ENCODE data around the gene SAP25. TPM values are rescaled to one million over a fixed set of nuclear protein-coding genes. Genes with fewer than 3 reads are reported as not detected.
"Not testable (repeated sequence)": the region's sequence is repeated elsewhere in the genome, so short reads cannot be mapped to it uniquely, and the experiment has no call there.

The SAP25 gene
- total RNA-seq, 1 experiment from 2014 or later, result 2.0 TPM

DNA sequence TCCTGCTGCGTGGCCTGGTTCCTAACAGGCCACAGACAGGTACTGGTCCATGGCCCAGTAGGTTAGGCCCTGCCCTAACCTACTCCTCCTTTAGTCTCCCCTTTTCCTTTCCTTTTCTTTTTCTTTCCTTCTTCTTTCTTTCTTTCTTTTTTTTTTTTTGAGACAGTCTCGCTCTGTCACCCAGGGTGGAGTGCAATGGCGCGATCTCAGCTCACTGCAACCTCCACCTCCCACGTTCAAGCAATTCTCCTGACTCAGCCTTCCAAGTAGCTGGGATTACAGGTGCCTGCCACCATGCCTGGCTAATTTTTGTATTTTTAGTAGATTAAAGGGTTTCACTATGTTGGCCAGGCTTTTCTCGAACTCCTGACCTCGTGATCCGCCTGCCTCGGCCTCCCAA is 37.7 kb downstream of the SAP25 start:
- CTCF ChIA-PET, result interaction anchor here (1.0 kb wide), 1 partner anchor 23 kb away, joined by 3 read pairs; no protein-coding TSS in a partner anchor
- H3K9me3 ChIP-seq; DNase-seq; H3K4me3 ChIP-seq (ENCODE audit: low read depth, low read length); H3K4me1 Mint-ChIP-seq (ENCODE audit: low read depth, unreplicated experiment); H3K4me3 Mint-ChIP-seq (ENCODE audit: unreplicated experiment); H3K36me3 ChIP-seq (ENCODE audit: control insufficient read depth, insufficient read depth, low read length); BruUV-seq (replicated peaks); H3K9me3 Mint-ChIP-seq (ENCODE audit: unreplicated experiment); H3K27me3 Mint-ChIP-seq (ENCODE audit: insufficient read depth, unreplicated experiment); intact Hi-C loops (cut with micrococcal nuclease; ENCODE audit: unreplicated experiment); H3K27me3 ChIP-seq (replicated peaks; ENCODE audit: control insufficient read depth, insufficient read depth, low read length): not testable (repeated sequence)
- POLR2A ChIA-PET, result interaction anchor here (0.6 kb wide), 1 partner anchor 81 kb away, joined by 3 read pairs; no protein-coding TSS in a partner anchor
- H3K4me1 ChIP-seq, result peaks cover 17% of the 10 kb centered on the region
- peak overlapping the region; percentile 67 for H3K27ac Mint-ChIP-seq (ENCODE audit: unreplicated experiment)
- peaks cover 16% of the 10 kb centered on the region for H3K36me3 Mint-ChIP-seq (ENCODE audit: insufficient read depth, unreplicated experiment)

DNA sequence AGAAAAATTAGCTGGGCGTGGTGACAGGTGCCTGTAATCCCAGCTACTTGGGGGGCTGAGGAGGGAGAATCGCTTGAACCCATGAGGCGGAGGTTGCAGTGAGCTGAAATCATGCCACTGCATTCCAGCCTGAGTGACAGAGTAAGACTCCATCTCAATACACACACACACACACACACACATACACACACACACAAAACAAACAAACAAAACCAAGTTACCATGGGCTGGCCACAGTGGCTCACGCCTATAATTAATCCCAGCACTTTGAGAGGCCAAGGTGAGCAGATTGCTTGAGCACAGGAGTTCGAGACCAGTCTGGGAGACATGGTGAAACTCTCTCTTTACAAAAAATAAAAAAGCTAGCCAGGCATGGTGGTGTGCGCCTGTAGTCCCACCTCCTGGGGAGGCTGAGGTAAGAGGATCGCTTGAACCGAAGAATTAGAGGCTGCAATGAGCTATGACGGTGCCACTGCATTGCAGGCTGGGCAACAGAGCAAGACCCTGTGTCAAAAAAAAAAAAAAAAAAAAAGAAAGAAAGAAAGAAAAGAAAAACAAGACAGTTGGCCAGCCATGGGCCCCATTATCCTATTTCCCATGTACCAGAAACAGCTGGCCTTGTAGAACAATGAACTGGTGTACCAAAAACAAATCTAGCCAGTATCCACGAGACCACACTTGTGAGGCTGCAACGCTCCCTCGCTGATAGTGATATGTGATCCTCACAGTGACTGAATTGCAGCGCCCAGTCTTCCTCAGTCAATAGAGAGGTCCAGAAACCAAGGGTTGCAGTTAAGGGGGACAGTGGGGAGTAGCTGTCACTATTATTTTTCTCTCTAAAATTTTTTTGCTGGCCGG is 41.3 kb downstream of the SAP25 start:
- H3K4me3 Mint-ChIP-seq (ENCODE audit: unreplicated experiment), result no peak overlapping the region
- Histone ChIP-seq H3K4me1 (peaks cover 7% of the 10 kb centered on the region; the same call in 1 of the 2 replicates), H3K36me3 (ENCODE audit: control insufficient read depth, insufficient read depth, low read length) (no peaks in the 10 kb centered on the region), H3K4me3 (ENCODE audit: low read depth, low read length) (no peak overlapping the region), H3K9me3 (no peaks in the 10 kb centered on the region), H3K27me3 (replicated peaks; ENCODE audit: control insufficient read depth, insufficient read depth, low read length) (no peaks in the 10 kb centered on the region)
- ChIA-PET POLR2A (no interaction called here), CTCF (interaction anchor here (0.6 kb wide), 2 partner anchors 35 to 74 kb away, joined by 3 read pairs; no protein-coding TSS in a partner anchor)
- H3K27ac Mint-ChIP-seq (ENCODE audit: unreplicated experiment), result no peak overlapping the region
- H3K4me1 Mint-ChIP-seq (ENCODE audit: low read depth, unreplicated experiment), result no peaks in the 10 kb centered on the region
- no peak for DNase-seq
- TF ChIP-seq, protein P1, sequence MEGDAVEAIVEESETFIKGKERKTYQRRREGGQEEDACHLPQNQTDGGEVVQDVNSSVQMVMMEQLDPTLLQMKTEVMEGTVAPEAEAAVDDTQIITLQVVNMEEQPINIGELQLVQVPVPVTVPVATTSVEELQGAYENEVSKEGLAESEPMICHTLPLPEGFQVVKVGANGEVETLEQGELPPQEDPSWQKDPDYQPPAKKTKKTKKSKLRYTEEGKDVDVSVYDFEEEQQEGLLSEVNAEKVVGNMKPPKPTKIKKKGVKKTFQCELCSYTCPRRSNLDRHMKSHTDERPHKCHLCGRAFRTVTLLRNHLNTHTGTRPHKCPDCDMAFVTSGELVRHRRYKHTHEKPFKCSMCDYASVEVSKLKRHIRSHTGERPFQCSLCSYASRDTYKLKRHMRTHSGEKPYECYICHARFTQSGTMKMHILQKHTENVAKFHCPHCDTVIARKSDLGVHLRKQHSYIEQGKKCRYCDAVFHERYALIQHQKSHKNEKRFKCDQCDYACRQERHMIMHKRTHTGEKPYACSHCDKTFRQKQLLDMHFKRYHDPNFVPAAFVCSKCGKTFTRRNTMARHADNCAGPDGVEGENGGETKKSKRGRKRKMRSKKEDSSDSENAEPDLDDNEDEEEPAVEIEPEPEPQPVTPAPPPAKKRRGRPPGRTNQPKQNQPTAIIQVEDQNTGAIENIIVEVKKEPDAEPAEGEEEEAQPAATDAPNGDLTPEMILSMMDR (IDR thresholded peaks at IDR 0.05; ENCODE audit: insufficient read depth in 1 of 2, low read depth in 1 of 2, low read length in 1 of 2, severe bottlenecking in 1 of 2, unreplicated experiment in 1 of 2), result no peak
- H3K9me3 Mint-ChIP-seq (ENCODE audit: unreplicated experiment), result no peaks in the 10 kb centered on the region
- H3K27me3 Mint-ChIP-seq (ENCODE audit: insufficient read depth, unreplicated experiment), result no peaks in the 10 kb centered on the region
- BruUV-seq (replicated peaks), result no TSS peak
- H3K36me3 Mint-ChIP-seq (ENCODE audit: insufficient read depth, unreplicated experiment), result peaks cover 6% of the 10 kb centered on the region
- intact Hi-C loops (cut with micrococcal nuclease; ENCODE audit: unreplicated experiment), result no loop called here

DNA sequence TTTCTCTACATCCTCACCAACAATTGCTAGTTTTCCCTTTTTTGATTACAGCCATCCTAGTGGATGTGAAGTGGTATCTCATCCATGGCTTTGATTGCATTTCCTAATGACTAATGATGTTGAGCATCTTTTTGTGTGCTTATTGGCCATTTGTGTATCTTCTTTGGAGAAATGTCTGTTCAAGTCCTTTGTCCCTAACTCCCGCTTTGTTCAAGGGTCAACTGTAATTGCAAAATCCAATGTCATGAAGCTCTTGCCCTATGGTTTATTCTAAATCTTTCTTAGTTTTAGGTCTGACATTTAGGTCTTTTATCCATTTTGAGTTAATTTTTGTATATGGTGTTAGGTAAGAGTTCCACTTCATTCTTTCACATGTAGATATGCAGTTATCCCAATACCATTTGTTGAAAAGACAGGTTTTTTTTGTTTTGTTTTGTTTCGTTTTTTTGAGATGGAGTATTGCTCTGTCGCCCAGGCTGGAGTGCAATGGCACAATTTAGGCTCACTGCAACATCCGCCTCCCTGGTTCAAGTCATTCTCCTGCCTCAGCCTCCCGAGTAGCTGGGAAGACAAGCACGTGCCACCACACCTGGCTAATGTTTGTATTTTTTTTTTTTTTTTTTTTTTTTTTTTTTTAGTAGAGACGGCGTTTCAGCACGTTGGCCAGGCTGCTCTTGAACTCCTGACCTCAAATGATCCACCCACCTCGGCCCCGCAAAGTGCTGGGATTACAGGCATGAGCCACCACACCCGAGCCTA is 45.4 kb downstream of the SAP25 start:
- H3K27ac Mint-ChIP-seq (ENCODE audit: unreplicated experiment); H3K36me3 ChIP-seq (ENCODE audit: control insufficient read depth, insufficient read depth, low read length); intact Hi-C loops (cut with micrococcal nuclease; ENCODE audit: unreplicated experiment); POLR2A ChIA-PET; H3K4me1 ChIP-seq; BruUV-seq (replicated peaks); H3K4me1 Mint-ChIP-seq (ENCODE audit: low read depth, unreplicated experiment); H3K4me3 Mint-ChIP-seq (ENCODE audit: unreplicated experiment); DNase-seq; H3K27me3 ChIP-seq (replicated peaks; ENCODE audit: control insufficient read depth, insufficient read depth, low read length); H3K9me3 Mint-ChIP-seq (ENCODE audit: unreplicated experiment); CTCF ChIA-PET; H3K9me3 ChIP-seq; H3K27me3 Mint-ChIP-seq (ENCODE audit: insufficient read depth, unreplicated experiment); H3K4me3 ChIP-seq (ENCODE audit: low read depth, low read length); H3K36me3 Mint-ChIP-seq (ENCODE audit: insufficient read depth, unreplicated experiment): not testable (repeated sequence)

DNA sequence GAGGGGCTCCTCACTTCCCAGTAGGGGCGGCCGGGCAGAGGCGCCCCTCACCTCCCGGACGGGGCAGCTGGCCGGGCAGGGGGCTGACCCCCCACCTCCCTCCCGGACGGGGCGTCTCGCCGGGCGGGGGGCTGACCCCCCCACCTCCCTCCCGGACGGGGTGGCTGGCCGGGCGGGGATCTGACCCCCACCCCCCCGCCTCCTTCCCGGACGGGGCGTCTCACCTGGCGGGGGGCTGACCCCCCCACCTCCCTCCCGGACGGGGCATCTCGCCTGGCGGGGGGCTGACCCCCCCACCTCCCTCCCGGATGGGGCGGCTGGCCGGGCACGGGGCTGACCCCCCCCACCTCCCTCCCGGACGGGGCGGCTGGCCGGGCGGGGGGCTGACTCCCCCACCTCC is 50.5 kb downstream of the SAP25 start:
- H3K4me3 ChIP-seq (ENCODE audit: low read depth, low read length); POLR2A ChIA-PET: not testable (repeated sequence)

More for the DNA sequence above, 50.5 kb downstream of the SAP25 start:
- H3K36me3 ChIP-seq (ENCODE audit: control insufficient read depth, insufficient read depth, low read length); H3K9me3 ChIP-seq; H3K27ac Mint-ChIP-seq (ENCODE audit: unreplicated experiment); H3K27me3 Mint-ChIP-seq (ENCODE audit: insufficient read depth, unreplicated experiment); CTCF ChIA-PET; intact Hi-C loops (cut with micrococcal nuclease; ENCODE audit: unreplicated experiment); H3K36me3 Mint-ChIP-seq (ENCODE audit: insufficient read depth, unreplicated experiment); H3K9me3 Mint-ChIP-seq (ENCODE audit: unreplicated experiment); H3K4me1 Mint-ChIP-seq (ENCODE audit: low read depth, unreplicated experiment); BruUV-seq (replicated peaks); H3K4me3 Mint-ChIP-seq (ENCODE audit: unreplicated experiment); H3K27me3 ChIP-seq (replicated peaks; ENCODE audit: control insufficient read depth, insufficient read depth, low read length); DNase-seq; H3K4me1 ChIP-seq: not testable (repeated sequence)

Other genes starting within 250 kb of the SAP25 start
- 53.4 and 58.9 TPM in 2 replicates for gene PILRB, start 215.8 kb downstream of the SAP25 start, total RNA-seq (2022)
- 0.68 TPM in 1 of 2 replicates, not detected in the other for gene PILRA, start 200.4 kb downstream of the SAP25 start, total RNA-seq (2022)
- 3.4 and 4.4 TPM in 2 replicates for gene ZCWPW1, start 145.2 kb downstream of the SAP25 start, total RNA-seq (2022)
- gene MEPCE, start 144.1 kb downstream of the SAP25 start, total RNA-seq (2022), result 41.0 and 43.3 TPM in 2 replicates
- gene PPP1R35, start 137.4 kb downstream of the SAP25 start, total RNA-seq (2022), result 38.3 and 39.5 TPM in 2 replicates
- 0.41 and 0.84 TPM in 2 replicates for gene SPACDR, start 109.6 kb downstream of the SAP25 start, total RNA-seq (2022)
- 27.2 and 32.0 TPM in 2 replicates for gene TSC22D4, start 94.7 kb downstream of the SAP25 start, total RNA-seq (2022)
- 1.3 and 1.7 TPM in 2 replicates for gene NYAP1, start 90.0 kb downstream of the SAP25 start, total RNA-seq (2022)
- gene AGFG2, start 34.7 kb downstream of the SAP25 start, total RNA-seq (2022), result 58.5 and 60.7 TPM in 2 replicates
- 69.5 and 71.4 TPM in 2 replicates for gene LRCH4, start 12.2 kb upstream of the SAP25 start, total RNA-seq (2022)
- 1.4 and 1.5 TPM in 2 replicates for gene FBXO24, start 12.4 kb upstream of the SAP25 start, total RNA-seq (2022)
- gene PCOLCE, start 28.5 kb upstream of the SAP25 start, total RNA-seq (2022), result 10.4 and 12.9 TPM in 2 replicates
- gene MOSPD3, start 38.6 kb upstream of the SAP25 start, total RNA-seq (2022), result 24.6 and 24.7 TPM in 2 replicates
- 8.1 and 9.7 TPM in 2 replicates for gene TFR2, start 67.7 kb upstream of the SAP25 start, total RNA-seq (2022)
- not detected in 2 replicates for gene ACTL6B, start 82.5 kb upstream of the SAP25 start, total RNA-seq (2022)
- 200 and 216 TPM in 2 replicates for gene GNB2, start 99.8 kb upstream of the SAP25 start, total RNA-seq (2022)
- gene GIGYF1, start 120.3 kb upstream of the SAP25 start, total RNA-seq (2022), result 53.1 and 54.9 TPM in 2 replicates
- gene POP7, start 132.2 kb upstream of the SAP25 start, total RNA-seq (2022), result 65.7 and 66.9 TPM in 2 replicates
- 0.72 and 1.1 TPM in 2 replicates for gene EPO, start 146.6 kb upstream of the SAP25 start, total RNA-seq (2022)
- not detected in 2 replicates for gene ZAN, start 159.7 kb upstream of the SAP25 start, total RNA-seq (2022)

Data from Caco-2 (cell line).